Measurements from ENCODE around the gene SPI1.

DNA sequence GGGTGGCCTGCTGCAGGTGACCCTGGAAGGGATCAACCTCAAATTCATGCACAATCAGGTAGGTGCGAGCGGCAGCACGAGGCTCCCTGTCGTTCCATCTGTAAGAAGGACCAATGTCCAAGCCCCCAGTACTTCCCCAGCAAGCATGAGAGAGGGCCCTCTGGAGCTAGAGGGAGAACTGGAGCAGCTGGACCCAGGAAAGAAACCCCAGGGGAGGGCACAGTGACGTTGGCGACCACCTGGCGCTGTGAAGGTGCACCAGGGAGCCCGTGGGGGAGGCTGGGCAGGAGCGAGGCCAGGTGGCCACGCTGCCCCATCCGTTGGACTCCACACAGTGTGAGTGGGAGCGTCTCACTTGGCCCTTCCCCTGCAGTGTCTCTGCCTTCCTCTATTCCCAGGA, 53.8 kb downstream of the SPI1 start:
- TF ChIP-seq, protein P1, sequence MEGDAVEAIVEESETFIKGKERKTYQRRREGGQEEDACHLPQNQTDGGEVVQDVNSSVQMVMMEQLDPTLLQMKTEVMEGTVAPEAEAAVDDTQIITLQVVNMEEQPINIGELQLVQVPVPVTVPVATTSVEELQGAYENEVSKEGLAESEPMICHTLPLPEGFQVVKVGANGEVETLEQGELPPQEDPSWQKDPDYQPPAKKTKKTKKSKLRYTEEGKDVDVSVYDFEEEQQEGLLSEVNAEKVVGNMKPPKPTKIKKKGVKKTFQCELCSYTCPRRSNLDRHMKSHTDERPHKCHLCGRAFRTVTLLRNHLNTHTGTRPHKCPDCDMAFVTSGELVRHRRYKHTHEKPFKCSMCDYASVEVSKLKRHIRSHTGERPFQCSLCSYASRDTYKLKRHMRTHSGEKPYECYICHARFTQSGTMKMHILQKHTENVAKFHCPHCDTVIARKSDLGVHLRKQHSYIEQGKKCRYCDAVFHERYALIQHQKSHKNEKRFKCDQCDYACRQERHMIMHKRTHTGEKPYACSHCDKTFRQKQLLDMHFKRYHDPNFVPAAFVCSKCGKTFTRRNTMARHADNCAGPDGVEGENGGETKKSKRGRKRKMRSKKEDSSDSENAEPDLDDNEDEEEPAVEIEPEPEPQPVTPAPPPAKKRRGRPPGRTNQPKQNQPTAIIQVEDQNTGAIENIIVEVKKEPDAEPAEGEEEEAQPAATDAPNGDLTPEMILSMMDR (IDR thresholded peaks at IDR 0.05; ENCODE audit: low read depth, low read length, poor library complexity, severe bottlenecking), result no peak
- TF ChIP-seq EZH2phosphoT487 (IDR thresholded peaks at IDR 0.05; ENCODE audit: borderline replicate concordance, low read length), result no peak

Data from DOHH2 (cell line).